Stimulated activated CD4-positive, alpha-beta T cell treated with anti-CD3 and anti-CD28 coated beads, TNF-alpha, amount 100 ng/mL, for 24 hours (primary cell): ENCODE results near the gene CEBPA.
"Not testable (repeated sequence)": the region's sequence is repeated elsewhere in the genome, so short reads cannot be mapped to it uniquely, and the experiment has no call there.

Experiments used
- DNase-seq, 3 experiments: peaks; one replicate each; pipeline ENCODE4 v3.0.0-alpha.2; 2020; ENCODE audit warnings: low read depth in 3 of 3

Gene CEBPA

GRCh38 chr19:33300009-33300893, 2.1 kb downstream of the CEBPA start:
- no peak for DNase-seq

- DNase-seq, result no peak
Measured at GRCh38 chr19:33299051-33299688, 3.2 kb downstream of the CEBPA start.

- DNase-seq, result no peak
Measured at GRCh38 chr19:33298146-33298911, 4.0 kb downstream of the CEBPA start.

DNA sequence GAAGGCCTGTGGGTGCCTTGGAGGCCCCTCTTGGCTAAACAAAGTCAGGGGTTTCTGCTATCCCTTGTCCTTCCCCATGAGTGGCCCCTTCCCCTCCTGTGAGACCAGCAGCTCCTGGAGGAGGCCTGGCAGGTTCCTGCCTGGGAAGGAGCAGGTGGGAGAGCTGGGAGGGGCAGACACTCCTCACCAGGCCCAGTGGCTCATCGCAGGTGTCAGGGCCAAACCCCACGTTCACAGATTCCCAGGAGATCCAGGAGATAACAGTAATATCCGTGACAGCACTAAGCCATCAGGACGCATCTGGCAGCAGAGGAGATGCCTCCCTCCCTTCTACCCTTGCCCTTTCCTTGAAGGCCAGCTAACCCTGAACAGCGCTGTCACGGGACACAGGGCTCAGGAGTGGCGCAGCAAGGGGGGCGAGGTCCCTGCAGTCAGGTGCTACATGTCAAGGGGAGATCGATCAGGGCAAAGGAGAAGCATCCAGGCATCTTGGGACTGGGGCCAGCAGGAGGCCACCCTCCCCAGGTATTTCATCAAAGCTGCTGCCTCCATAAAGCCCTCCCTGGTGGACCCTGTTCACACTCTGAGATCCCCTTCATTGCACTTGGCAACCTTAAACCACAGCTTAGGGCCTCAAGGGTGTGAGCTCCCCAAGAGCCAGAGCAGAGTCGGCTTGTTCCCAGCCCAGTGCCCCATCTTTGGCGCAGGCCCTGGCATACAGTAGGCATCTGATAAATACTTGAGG, 4.8 kb downstream of the CEBPA start:
- DNase-seq, result no peak

GRCh38 chr19:33296488-33296971, 5.8 kb downstream of the CEBPA start:
- no peak for DNase-seq

- no peak for DNase-seq
Measured at GRCh38 chr19:33295621-33296487, 6.5 kb downstream of the CEBPA start.

GRCh38 chr19:33295046-33295445, 7.3 kb downstream of the CEBPA start:
- not testable (repeated sequence) for DNase-seq

GRCh38 chr19:33294058-33294798, 8.1 kb downstream of the CEBPA start:
- DNase-seq, result no peak

- DNase-seq, result no peak
Measured at GRCh38 chr19:33293255-33294057, 8.9 kb downstream of the CEBPA start.

GRCh38 chr19:33292595-33293254, 9.6 kb downstream of the CEBPA start:
- DNase-seq, result no peak

GRCh38 chr19:33291623-33292534, 10.5 kb downstream of the CEBPA start:
- DNase-seq, result no peak

GRCh38 chr19:33290956-33291622, 11.2 kb downstream of the CEBPA start:
- no peak for DNase-seq

DNA sequence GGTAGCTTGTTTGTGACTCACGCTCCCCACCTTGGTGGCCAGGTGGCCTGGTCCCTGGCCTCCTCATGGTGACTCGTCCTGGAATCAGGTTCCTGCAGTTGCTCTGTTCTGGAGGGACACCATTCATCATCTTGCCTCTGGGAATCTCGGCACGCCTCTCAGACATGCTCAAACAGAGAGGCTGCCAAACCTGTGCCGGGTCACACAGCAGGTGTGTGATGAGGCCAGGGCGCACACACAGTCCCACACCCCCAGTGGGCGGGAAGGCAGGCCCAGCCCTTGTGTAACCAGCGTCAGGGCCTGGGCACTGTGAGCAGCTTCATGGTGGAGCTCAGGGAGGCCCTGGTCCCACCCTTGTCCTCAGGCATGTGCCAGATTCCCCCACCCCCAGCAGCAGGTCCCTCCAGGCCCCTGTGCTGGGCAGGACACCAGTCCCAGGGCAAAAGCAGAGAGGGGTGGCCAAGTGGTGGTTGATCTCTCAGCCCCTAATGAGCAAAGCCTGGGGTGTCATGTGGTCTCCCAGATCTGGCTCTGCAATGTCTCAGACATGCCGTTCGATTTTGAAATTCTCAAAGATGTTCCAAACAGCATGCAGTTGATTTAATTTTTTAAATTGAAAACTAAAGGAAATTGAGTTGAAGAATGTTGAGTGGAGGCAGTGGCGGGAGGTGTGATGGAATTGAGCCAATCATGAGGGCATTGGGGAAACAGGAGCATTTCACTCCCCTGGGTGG, 12.1 kb downstream of the CEBPA start:
- DNase-seq, result no peak

- no peak for DNase-seq
Measured at GRCh38 chr19:33289261-33289660, 13.1 kb downstream of the CEBPA start.

DNA sequence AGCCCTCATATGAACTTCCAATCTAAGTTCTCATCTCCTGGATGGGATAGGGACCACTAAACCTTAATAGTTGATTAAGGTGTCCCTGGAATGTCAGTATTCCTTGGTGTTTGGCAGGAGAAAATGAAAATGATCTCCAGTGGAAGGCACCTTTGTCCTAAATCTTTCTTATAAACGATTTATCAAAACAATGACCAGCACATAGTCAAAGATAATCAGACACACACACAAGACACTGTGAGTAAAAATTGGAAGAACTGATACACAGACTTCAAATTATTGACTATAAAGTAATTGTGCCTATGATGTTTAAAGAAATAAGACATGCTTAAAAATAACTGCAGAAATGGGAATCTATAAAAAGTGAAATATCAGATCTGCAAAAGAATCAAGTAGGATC, 13.7 kb downstream of the CEBPA start:
- no peak for DNase-seq

- DNase-seq, result no peak
Measured at GRCh38 chr19:33287927-33288326, 14.4 kb downstream of the CEBPA start.
